K562 (cell line): ENCODE results near the gene MRPL10. TPM values are rescaled to one million over a fixed set of nuclear protein-coding genes. Genes with fewer than 3 reads are reported as not detected.

Experiments
- CBX2 ChIP-seq: fragments of 200-600 bp; sonication (generic); IDR thresholded peaks from one replicate; pipeline ENCODE4 v1.6.1; 2012; ENCODE audit warnings: mild to moderate bottlenecking, low read length, inconsistent platforms; ENCODE audit not compliant: insufficient read depth, poor library complexity, severe bottlenecking
- CEBPZ ChIP-seq: fragments of 150-350 bp; IDR thresholded peaks from 2 replicates; pipeline ENCODE4 v1.6.1; 2014; ENCODE audit warnings: low read depth, mild to moderate bottlenecking, low read length, borderline replicate concordance
- GTF2B ChIP-seq: IDR thresholded peaks from 2 replicates; pipeline ENCODE4 v1.6.1; 2011; ENCODE audit not compliant: insufficient read length; ENCODE audit errors: extremely low read depth
- HDAC2 ChIP-seq: fragments of 450-650 bp; IDR thresholded peaks from 2 replicates; pipeline ENCODE4 v1.6.1; 2016; ENCODE audit warnings: mild to moderate bottlenecking
- HDAC8 ChIP-seq: fragments of 450-650 bp; IDR thresholded peaks from 2 replicates; pipeline ENCODE4 v1.6.1; 2016; ENCODE audit warnings: mild to moderate bottlenecking, missing genetic modification characterization, moderate library complexity, missing compliant biosample characterization
- HNRNPLL ChIP-seq: fragments of 200-400 bp; formaldehyde crosslinking; IDR thresholded peaks from 2 replicates; pipeline ENCODE4 v1.6.1; 2017; ENCODE audit warnings: low read length, low read depth, mild to moderate bottlenecking; ENCODE audit not compliant: poor library complexity, severe bottlenecking
- IRF2 ChIP-seq: sonication (generic); formaldehyde crosslinking; IDR thresholded peaks from 2 replicates; pipeline ENCODE4 v1.8.1; 2022; ENCODE audit warnings: mild to moderate bottlenecking, missing genetic modification reagents
- MITF ChIP-seq: IDR thresholded peaks from 2 replicates; pipeline ENCODE4 v1.6.1; 2014; ENCODE audit warnings: antibody characterized with exemption
- MNT ChIP-seq, 2 experiments: fragments of 450-650 bp; conservative IDR thresholded peaks; 2 replicates each; pipeline ENCODE4 v1.6.1; 2017; ENCODE audit warnings: mild to moderate bottlenecking in 2 of 2, moderate library complexity in 2 of 2
- NR2C2 ChIP-seq, 2 experiments: fragments of 200-800 bp in 1 of 2; sonication (Bioruptor generic) in 1 of 2; sonication (generic) in 1 of 2; formaldehyde crosslinking in 1 of 2; IDR thresholded peaks; 2 replicates each; pipeline versions ENCODE4 v1.6.1 to v1.8.0; 2016 to 2022; ENCODE audit warnings: mild to moderate bottlenecking in 1 of 2, missing compliant biosample characterization in 1 of 2, missing genetic modification characterization in 1 of 2, missing genetic modification reagents in 1 of 2
- OTX1 ChIP-seq: fragments of 450-650 bp; formaldehyde crosslinking; IDR thresholded peaks from 2 replicates; pipeline ENCODE4 v1.4.0; 2022; ENCODE audit warnings: mild to moderate bottlenecking
- POLR2A ChIP-seq: fragments of 450-650 bp; conservative IDR thresholded peaks from 2 replicates; pipeline ENCODE4 v1.6.1; 2016
- SPI1 ChIP-seq: IDR thresholded peaks from 2 replicates; pipeline ENCODE4 v1.6.1; 2011; ENCODE audit warnings: low read depth, low read length, control low read depth, borderline replicate concordance
- STAT5B ChIP-seq: fragments of 250-450 bp; sonication (Bioruptor Pico); IDR thresholded peaks from 2 replicates; pipeline ENCODE4 v1.8.0; 2021; ENCODE audit warnings: mild to moderate bottlenecking, inconsistent platforms
- ZBED1 ChIP-seq: IDR thresholded peaks from 2 replicates; pipeline ENCODE4 v1.6.1; 2014
- ZBTB2 ChIP-seq: fragments of 450-650 bp; IDR thresholded peaks from 2 replicates; pipeline ENCODE4 v1.6.1; 2016; ENCODE audit warnings: antibody characterized with exemption
- ZKSCAN8 ChIP-seq: fragments of 200-800 bp; sonication (Bioruptor generic); IDR thresholded peaks from 2 replicates; pipeline ENCODE4 v1.6.1; 2016; ENCODE audit warnings: missing genetic modification characterization, missing compliant biosample characterization
- ZNF324 ChIP-seq: fragments of 250-450 bp; sonication (Bioruptor Pico); IDR thresholded peaks from 2 replicates; pipeline ENCODE4 v1.4.0; 2020; ENCODE audit warnings: mild to moderate bottlenecking
- ZNF655 ChIP-seq: fragments of 250-450 bp; sonication (Bioruptor Pico); IDR thresholded peaks from 2 replicates; pipeline ENCODE4 v1.5.0; 2021
- ZZZ3 ChIP-seq: fragments of 450-650 bp; IDR thresholded peaks from 2 replicates; pipeline ENCODE4 v1.6.1; 2016; ENCODE audit warnings: antibody characterized with exemption, mild to moderate bottlenecking, moderate library complexity
- polyA plus RNA-seq, 8 experiments: library from polyadenylated mRNA; depleted of rRNA in 4 of 8; stranded (reverse) in 5 of 8; unstranded in 3 of 8; fragments of >200 nt; fragmentation: Nextera tagmentation in 2 of 8; fragmentation: Illumina TruSeq in 1 of 8; extraction: Ambion mirVana in 2 of 8; extraction: Trizol in 1 of 8; gene quantifications; 2 replicates each; pipeline versions ENCODE4 v1.2.1 to v1.2.3, GENCODE V29; 2011 to 2014; ENCODE audit warnings: inconsistent platforms in 1 of 8, missing spikeins in 1 of 8
- total RNA-seq, 7 experiments: library from RNA; depleted of rRNA in 6 of 7; stranded (reverse); fragments of >200 nt in 6 of 7; fragmentation: Illumina TruSeq in 2 of 7; extraction: Trizol in 2 of 7; gene quantifications; 2 replicates each; pipeline versions ENCODE4 v1.2.1 to v1.2.3, GENCODE V29; 2011 to 2021; ENCODE audit warnings: low replicate concordance in 1 of 7

The MRPL10 gene
- total and polyA plus RNA-seq, 9 of the 15 experiments (the other 6 are each of a cell fraction or from before 2014, with no cell fraction given), result 27.8 to 105 (median 67.3) TPM

GRCh38 chr17:47866941-47867340, 35.6 kb upstream of the MRPL10 start (continued):
- peak; percentile 77; the same call in 1 of the 2 replicates for TF ChIP-seq ZBTB2
- peak; percentile 75 for TF ChIP-seq MITF
- no peak for TF ChIP-seq CEBPZ
- TF ChIP-seq MNT (conservative IDR thresholded peaks at IDR 0.05), result peak; percentile 65 to 84
- no peak for TF ChIP-seq IRF2 (CRISPR knock-in tag)
- no peak for TF ChIP-seq STAT5B (CRISPR knock-in tag)
- no peak for TF ChIP-seq ZNF655 (CRISPR knock-in tag)
- no peak for TF ChIP-seq OTX1 (CRISPR knock-in tag)
- TF ChIP-seq POLR2A, result no peak
- no peak for TF ChIP-seq ZNF324 (CRISPR knock-in tag)
- no peak for TF ChIP-seq CBX2
- peak; percentile 85 for TF ChIP-seq ZBED1
- TF ChIP-seq HNRNPLL, result no peak
- TF ChIP-seq GTF2B, result no peak
- TF ChIP-seq ZZZ3, result no peak
- TF ChIP-seq HDAC2, result peak; percentile 97
- TF ChIP-seq SPI1, result no peak
- peak; percentile 94; the same call in 1 of the 2 replicates for TF ChIP-seq ZKSCAN8 (CRISPR knock-in tag)
- TF ChIP-seq NR2C2 (CRISPR knock-in tag; IDR thresholded peaks at IDR 0.05), result no peak
- peak; percentile 82 for TF ChIP-seq NR2C2 (tag; IDR thresholded peaks at IDR 0.05)
- TF ChIP-seq HDAC8, result no peak
